Kidney capillary endothelial cell (primary cell): Measurements from ENCODE around the gene RGS19.

Experiments
- DNase-seq: peaks from one replicate; pipeline ENCODE4 v3.0.0-alpha.2; 2018; ENCODE audit warnings: low spot score

The RGS19 gene

GRCh38 chr20:64077541-64077875 is 1.8 kb downstream of the RGS19 start:
- no peak for DNase-seq

- no peak for DNase-seq
Measured at GRCh38 chr20:64077094-64077493, 2.2 kb downstream of the RGS19 start.

GRCh38 chr20:64076061-64076997 is 3.0 kb downstream of the RGS19 start:
- DNase-seq = no peak

- no peak for DNase-seq
Measured at GRCh38 chr20:64075556-64075955, 3.8 kb downstream of the RGS19 start.

GRCh38 chr20:64074963-64075362 is 4.4 kb downstream of the RGS19 start:
- no peak for DNase-seq

GRCh38 chr20:64074184-64074789 is 5.0 kb downstream of the RGS19 start:
- DNase-seq = no peak

GRCh38 chr20:64073476-64074183 is 5.7 kb downstream of the RGS19 start:
- no peak for DNase-seq

- DNase-seq = no peak
Measured at GRCh38 chr20:64072498-64073063, 6.7 kb downstream of the RGS19 start.

- no peak for DNase-seq
Measured at GRCh38 chr20:64071341-64072332, 7.7 kb downstream of the RGS19 start.

- no peak for DNase-seq
Measured at GRCh38 chr20:64070244-64070993, 8.9 kb downstream of the RGS19 start.

GRCh38 chr20:64069614-64070243 is 9.6 kb downstream of the RGS19 start:
- DNase-seq = no peak

GRCh38 chr20:64069209-64069613 is 10.1 kb downstream of the RGS19 start:
- no peak for DNase-seq

GRCh38 chr20:64068386-64069208 is 10.7 kb downstream of the RGS19 start:
- no peak for DNase-seq

GRCh38 chr20:64067733-64068307 is 11.5 kb downstream of the RGS19 start:
- DNase-seq = no peak

- DNase-seq = no peak
Measured at GRCh38 chr20:64067005-64067632, 12.2 kb downstream of the RGS19 start.

GRCh38 chr20:64065974-64066343 is 13.4 kb downstream of the RGS19 start:
- DNase-seq = no peak

- DNase-seq = no peak
Measured at GRCh38 chr20:64065062-64065973, 14.0 kb downstream of the RGS19 start.
